GM11168 (cell line): Measurements from ENCODE around the gene ASB1.
"Not testable (repeated sequence)": the region's sequence is repeated elsewhere in the genome, so short reads cannot be mapped to it uniquely, and the experiment has no call there.

Source experiments
- in situ Hi-C: fragments of 300-500 bp; cut with MboI; formaldehyde crosslinking; loops from one replicate; pipeline ENCODE4 v1.12.0; 2022; ENCODE audit warnings: low sequenced_read_pairs; ENCODE audit not compliant: unreplicated experiment

The ASB1 gene

GRCh38 chr2:238403632-238404405 is 22.9 kb upstream of the ASB1 start:
- in situ Hi-C loops, result no loop called here

GRCh38 chr2:238404406-238405216 is 22.1 kb upstream of the ASB1 start:
- in situ Hi-C loops, result no loop called here

- in situ Hi-C loops, result not testable (repeated sequence)
Measured at GRCh38 chr2:238405217-238405555, 21.5 kb upstream of the ASB1 start.

- in situ Hi-C loops, result no loop called here
Measured at GRCh38 chr2:238406221-238406997, 20.3 kb upstream of the ASB1 start.

GRCh38 chr2:238406998-238407285 is 19.8 kb upstream of the ASB1 start:
- in situ Hi-C loops, result no loop called here

- in situ Hi-C loops, result no loop called here
Measured at GRCh38 chr2:238407566-238407965, 19.2 kb upstream of the ASB1 start.

- in situ Hi-C loops, result no loop called here
Measured at GRCh38 chr2:238408615-238409340, 17.9 kb upstream of the ASB1 start.

- in situ Hi-C loops, result no loop called here
Measured at GRCh38 chr2:238409341-238410199, 17.2 kb upstream of the ASB1 start.

- in situ Hi-C loops, result no loop called here
Measured at GRCh38 chr2:238412067-238412767, 14.5 kb upstream of the ASB1 start.

GRCh38 chr2:238413368-238413767 is 13.4 kb upstream of the ASB1 start:
- in situ Hi-C loops, result no loop called here

GRCh38 chr2:238415036-238415764 is 11.5 kb upstream of the ASB1 start:
- in situ Hi-C loops, result no loop called here

GRCh38 chr2:238415893-238416292 is 10.8 kb upstream of the ASB1 start:
- in situ Hi-C loops, result no loop called here

- in situ Hi-C loops, result no loop called here
Measured at GRCh38 chr2:238418196-238418998, 8.3 kb upstream of the ASB1 start.

- in situ Hi-C loops, result no loop called here
Measured at GRCh38 chr2:238418999-238419546, 7.7 kb upstream of the ASB1 start.

- in situ Hi-C loops, result no loop called here
Measured at GRCh38 chr2:238420442-238420841, 6.3 kb upstream of the ASB1 start.

GRCh38 chr2:238420878-238421694 is 5.6 kb upstream of the ASB1 start:
- in situ Hi-C loops, result no loop called here

- in situ Hi-C loops, result no loop called here
Measured at GRCh38 chr2:238421695-238422035, 5.1 kb upstream of the ASB1 start.
